Breast epithelium (tissue), 4 donors: ENCODE measurements around the gene IL22RA2. TPM values are rescaled to one million over a fixed set of nuclear protein-coding genes. Genes with fewer than 3 reads are reported as not detected.
"Not testable (repeated sequence)": the region's sequence is repeated elsewhere in the genome, so short reads cannot be mapped to it uniquely, and the experiment has no call there.

Source experiments
- DNase-seq, 2 donors: peaks; one replicate each; pipeline ENCODE4 v3.0.0-alpha.2; 2019; ENCODE audit warnings: low spot score in 2 of 2
- H3K27ac ChIP-seq, 2 donors: fragments of 200-600 bp; sonication (generic) in 1 of 2; one replicate each; pipeline ENCODE4 v1.5.1; 2016 to 2019; ENCODE audit warnings: mild to moderate bottlenecking in 1 of 2
- H3K27me3 ChIP-seq, 2 donors: fragments of 200-600 bp; sonication (generic) in 1 of 2; one replicate each; pipeline versions ENCODE4 v1.5.1 to v1.6.0; 2017 to 2019; ENCODE audit warnings: control low read depth in 1 of 2, mild to moderate bottlenecking in 1 of 2
- H3K36me3 ChIP-seq: fragments of 200-600 bp; one replicate; pipeline ENCODE4 v1.5.1; 2019
- H3K4me1 ChIP-seq, 2 donors: fragments of 200-600 bp; sonication (generic); one replicate each; pipeline ENCODE4 v1.5.1; 2016 to 2019; ENCODE audit warnings: control low read depth in 1 of 2
- H3K4me3 ChIP-seq, 3 donors: fragments of 200-600 bp; sonication (generic); 1 replicate in 2 of 3; 2 replicates in 1 of 3; pipeline ENCODE4 v1.5.1; 2016 to 2019; ENCODE audit warnings: mild to moderate bottlenecking in 3 of 3, moderate library complexity in 2 of 3
- H3K9me3 ChIP-seq, 2 donors: fragments of 200-600 bp; sonication (generic) in 1 of 2; one replicate each; pipeline ENCODE4 v1.5.1; 2016 to 2019; ENCODE audit warnings: control low read depth in 1 of 2
- POLR2A ChIP-seq: fragments of 450-650 bp; IDR thresholded peaks from one replicate; pipeline ENCODE4 v1.6.1; 2016; ENCODE audit warnings: antibody characterized with exemption, mild to moderate bottlenecking, moderate library complexity
- POLR2AphosphoS5 ChIP-seq, 3 donors: sonication (generic); formaldehyde crosslinking; IDR thresholded peaks; one replicate each; pipeline ENCODE4 v1.6.1; 2017; ENCODE audit warnings: antibody characterized with exemption in 3 of 3
- intact Hi-C: fragments of 100-400 bp; cut with DNase I; formaldehyde crosslinking; loops from one replicate; pipeline ENCODE4 v1.15.1; 2023; ENCODE audit warnings: low total_unique reads
- total RNA-seq, 3 donors: library from RNA; depleted of rRNA; stranded (reverse); fragments of >200 nt; gene quantifications; one replicate each; pipeline ENCODE4 v1.1.0, GENCODE V29; 2016
- TF ChIP-seq, protein P1 (sequence below), 3 donors: fragments of 450-650 bp; IDR thresholded peaks; one replicate each; pipeline ENCODE4 v1.5.1; 2016 to 2017; ENCODE audit warnings: antibody characterized with exemption in 3 of 3, mild to moderate bottlenecking in 3 of 3, moderate library complexity in 3 of 3

IL22RA2 gene
- total RNA-seq, 3 donors from 2014 or later: 0.15 TPM; not detected in 2

DNA sequence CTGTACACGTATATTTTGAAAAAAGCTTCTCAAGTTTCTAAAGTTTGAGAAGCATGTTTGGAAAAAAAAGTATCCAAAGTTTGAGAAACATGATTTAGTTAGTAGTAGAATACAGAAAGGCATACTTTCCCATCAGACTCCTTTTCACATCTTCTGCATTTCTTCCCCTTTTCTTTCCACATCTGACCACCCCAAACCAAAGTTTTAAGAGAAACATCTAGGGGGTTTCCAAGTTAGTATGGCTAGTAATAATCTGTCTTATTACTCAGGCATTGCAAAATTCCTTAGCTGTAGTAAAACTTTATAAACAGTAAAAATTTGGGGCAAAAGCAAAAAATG is 65.7 kb downstream of the IL22RA2 start:
- no peaks in the 10 kb centered on the region for H3K27me3 ChIP-seq
- intact Hi-C loops: no loop called here
- H3K9me3 ChIP-seq: no peaks in the 10 kb centered on the region
- TF ChIP-seq POLR2A: no peak
- TF ChIP-seq POLR2AphosphoS5 (IDR thresholded peaks at IDR 0.05): no peak
- TF ChIP-seq, protein P1, sequence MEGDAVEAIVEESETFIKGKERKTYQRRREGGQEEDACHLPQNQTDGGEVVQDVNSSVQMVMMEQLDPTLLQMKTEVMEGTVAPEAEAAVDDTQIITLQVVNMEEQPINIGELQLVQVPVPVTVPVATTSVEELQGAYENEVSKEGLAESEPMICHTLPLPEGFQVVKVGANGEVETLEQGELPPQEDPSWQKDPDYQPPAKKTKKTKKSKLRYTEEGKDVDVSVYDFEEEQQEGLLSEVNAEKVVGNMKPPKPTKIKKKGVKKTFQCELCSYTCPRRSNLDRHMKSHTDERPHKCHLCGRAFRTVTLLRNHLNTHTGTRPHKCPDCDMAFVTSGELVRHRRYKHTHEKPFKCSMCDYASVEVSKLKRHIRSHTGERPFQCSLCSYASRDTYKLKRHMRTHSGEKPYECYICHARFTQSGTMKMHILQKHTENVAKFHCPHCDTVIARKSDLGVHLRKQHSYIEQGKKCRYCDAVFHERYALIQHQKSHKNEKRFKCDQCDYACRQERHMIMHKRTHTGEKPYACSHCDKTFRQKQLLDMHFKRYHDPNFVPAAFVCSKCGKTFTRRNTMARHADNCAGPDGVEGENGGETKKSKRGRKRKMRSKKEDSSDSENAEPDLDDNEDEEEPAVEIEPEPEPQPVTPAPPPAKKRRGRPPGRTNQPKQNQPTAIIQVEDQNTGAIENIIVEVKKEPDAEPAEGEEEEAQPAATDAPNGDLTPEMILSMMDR (IDR thresholded peaks at IDR 0.05): no peak
- no peak for DNase-seq
- H3K4me3 ChIP-seq: no peak overlapping the region
- H3K36me3 ChIP-seq: no peaks in the 10 kb centered on the region
- no peak overlapping the region for H3K27ac ChIP-seq
- no peaks in the 10 kb centered on the region for H3K4me1 ChIP-seq

- H3K4me3 ChIP-seq, H3K27ac ChIP-seq, H3K4me1 ChIP-seq, H3K36me3 ChIP-seq, intact Hi-C loops, DNase-seq, H3K27me3 ChIP-seq, H3K9me3 ChIP-seq: not testable (repeated sequence)
These were observed 66.2 kb downstream of the IL22RA2 start for GRCh38 chr6:137107047-137107766.

DNA sequence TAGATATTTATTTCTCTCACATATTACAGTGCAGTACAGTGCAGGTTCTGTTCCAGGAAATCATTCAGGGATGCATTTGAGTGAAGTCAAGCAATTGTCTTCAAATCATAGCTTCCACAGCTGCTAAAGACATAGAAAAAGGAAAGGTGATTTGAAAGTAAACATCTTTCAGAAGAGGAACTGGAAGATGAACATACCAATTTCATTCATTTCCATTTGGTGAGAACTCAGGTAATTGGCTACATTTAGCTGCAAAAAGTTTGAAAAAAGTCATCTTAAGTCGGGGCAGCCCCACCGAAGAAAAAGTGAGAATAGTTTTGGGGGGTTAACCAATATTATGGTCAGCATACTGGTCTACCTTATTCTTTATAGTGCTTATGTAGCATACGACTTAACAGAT is 67.3 kb downstream of the IL22RA2 start:
- no peaks in the 10 kb centered on the region for H3K9me3 ChIP-seq
- intact Hi-C loops: no loop called here

GRCh38 chr6:137105375-137105774 is 68.1 kb downstream of the IL22RA2 start:
- Histone ChIP-seq H3K27ac (peak overlapping the region; percentile 83 to 88), H3K36me3 (no peaks in the 10 kb centered on the region), H3K27me3 (no peaks in the 10 kb centered on the region), H3K4me1 (no peaks in the 10 kb centered on the region), H3K9me3 (no peaks in the 10 kb centered on the region), H3K4me3 (no peak overlapping the region)
- no peak for DNase-seq
- intact Hi-C loops: no loop called here
- TF ChIP-seq POLR2AphosphoS5 (IDR thresholded peaks at IDR 0.05) (no peak), POLR2A (no peak)

More for the DNA sequence above, 67.3 kb downstream of the IL22RA2 start:
- H3K27ac ChIP-seq: peak overlapping the region in 1 of 2 donors; percentile 83
- no peaks in the 10 kb centered on the region for H3K36me3 ChIP-seq
- no peak for DNase-seq
- no peaks in the 10 kb centered on the region for H3K4me1 ChIP-seq
- TF ChIP-seq, protein P1 (IDR thresholded peaks at IDR 0.05): no peak
- no peak for TF ChIP-seq POLR2AphosphoS5 (IDR thresholded peaks at IDR 0.05)
- no peak for TF ChIP-seq POLR2A
- no peak overlapping the region for H3K4me3 ChIP-seq
- no peaks in the 10 kb centered on the region for H3K27me3 ChIP-seq

GRCh38 chr6:137104926-137105325 is 68.5 kb downstream of the IL22RA2 start:
- no peaks in the 10 kb centered on the region for H3K4me1 ChIP-seq
- H3K4me3 ChIP-seq: no peak overlapping the region
- TF ChIP-seq, protein P1 (IDR thresholded peaks at IDR 0.05): no peak
- no peak for TF ChIP-seq POLR2A
- no peak for TF ChIP-seq POLR2AphosphoS5 (IDR thresholded peaks at IDR 0.05)
- intact Hi-C loops: no loop called here
- H3K9me3 ChIP-seq: no peaks in the 10 kb centered on the region
- H3K27ac ChIP-seq: peak overlapping the region; percentile 83 to 88
- H3K27me3 ChIP-seq: no peaks in the 10 kb centered on the region
- no peak for DNase-seq
- no peaks in the 10 kb centered on the region for H3K36me3 ChIP-seq

- H3K27me3 ChIP-seq: no peaks in the 10 kb centered on the region
- intact Hi-C loops: no loop called here
- TF ChIP-seq, protein P1 (IDR thresholded peaks at IDR 0.05): no peak
- TF ChIP-seq POLR2A: no peak
- TF ChIP-seq POLR2AphosphoS5 (IDR thresholded peaks at IDR 0.05): no peak
- no peak for DNase-seq
- H3K4me1 ChIP-seq: no peaks in the 10 kb centered on the region
- no peak overlapping the region for H3K4me3 ChIP-seq
- no peaks in the 10 kb centered on the region for H3K36me3 ChIP-seq
- no peaks in the 10 kb centered on the region for H3K9me3 ChIP-seq
- no peak overlapping the region for H3K27ac ChIP-seq
These were observed 70.5 kb downstream of the IL22RA2 start for GRCh38 chr6:137102851-137103492.
